HT-29 (cell line): ENCODE data around the gene PET117. TPM values are rescaled to one million over a fixed set of nuclear protein-coding genes. Genes with fewer than 3 reads are reported as not detected.
"Not testable (repeated sequence)": the region's sequence is repeated elsewhere in the genome, so short reads cannot be mapped to it uniquely, and the experiment has no call there.

Source experiments
- DNase-seq: peaks from one replicate; pipeline ENCODE4 v3.0.0-alpha.2; 2015; ENCODE audit warnings: low spot score
- small RNA-seq: library from RNA; depleted of rRNA; stranded (forward); fragments of <200 nt; gene quantifications from one replicate; pipeline ENCODE3, GENCODE V24; 2014
- total RNA-seq: library from RNA; depleted of rRNA; stranded (reverse); fragments of >200 nt; shearing (Covaris generic); gene quantifications from 2 replicates; pipeline ENCODE4 v1.2.3, GENCODE V29; 2014; rRNA removed

Gene PET117
- total RNA-seq, 1 experiment from 2014 or later: 10.2 TPM

GRCh38 chr20:18156045-18156444 is 18.4 kb downstream of the PET117 start:
- DNase-seq: no peak

DNA sequence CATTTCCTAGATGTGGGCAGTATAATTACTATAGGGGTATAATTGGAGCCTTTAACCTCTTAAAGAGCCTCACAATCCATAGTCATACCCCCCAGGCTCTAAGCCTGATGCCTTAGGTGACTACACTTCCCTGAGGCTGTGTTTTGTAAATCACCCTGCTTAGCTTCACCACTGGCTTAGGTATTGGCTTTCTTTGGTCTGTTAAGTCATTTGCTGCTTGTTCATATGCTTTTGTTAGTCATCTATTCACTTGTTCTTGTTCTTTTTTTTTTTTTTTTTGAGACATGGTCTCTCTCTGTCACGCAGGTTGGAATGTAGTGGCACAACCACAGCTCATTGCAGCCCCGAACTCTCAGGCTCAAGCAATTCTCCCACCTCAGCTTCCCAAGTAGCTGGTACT is 26.7 kb downstream of the PET117 start:
- no peak for DNase-seq

DNA sequence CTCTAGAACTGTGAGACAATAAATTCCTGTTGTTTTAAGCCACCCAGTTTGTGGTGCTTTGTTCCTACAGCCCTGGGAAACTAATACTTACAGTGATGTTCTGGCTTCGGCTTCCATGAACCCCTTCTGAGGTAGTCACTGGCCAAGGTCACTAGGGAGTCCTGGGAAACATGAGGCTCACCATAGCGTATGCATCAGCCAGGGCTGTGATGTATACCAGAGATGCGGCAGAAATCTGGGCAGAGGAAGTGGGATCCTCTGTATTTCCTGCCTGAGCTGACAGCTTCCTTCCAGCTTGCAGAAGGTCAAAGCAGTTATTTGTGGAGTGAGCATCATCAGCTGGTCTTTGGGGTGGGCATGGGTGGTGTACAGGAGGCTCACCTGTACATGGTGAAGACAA is 27.9 kb downstream of the PET117 start:
- DNase-seq: no peak

DNA sequence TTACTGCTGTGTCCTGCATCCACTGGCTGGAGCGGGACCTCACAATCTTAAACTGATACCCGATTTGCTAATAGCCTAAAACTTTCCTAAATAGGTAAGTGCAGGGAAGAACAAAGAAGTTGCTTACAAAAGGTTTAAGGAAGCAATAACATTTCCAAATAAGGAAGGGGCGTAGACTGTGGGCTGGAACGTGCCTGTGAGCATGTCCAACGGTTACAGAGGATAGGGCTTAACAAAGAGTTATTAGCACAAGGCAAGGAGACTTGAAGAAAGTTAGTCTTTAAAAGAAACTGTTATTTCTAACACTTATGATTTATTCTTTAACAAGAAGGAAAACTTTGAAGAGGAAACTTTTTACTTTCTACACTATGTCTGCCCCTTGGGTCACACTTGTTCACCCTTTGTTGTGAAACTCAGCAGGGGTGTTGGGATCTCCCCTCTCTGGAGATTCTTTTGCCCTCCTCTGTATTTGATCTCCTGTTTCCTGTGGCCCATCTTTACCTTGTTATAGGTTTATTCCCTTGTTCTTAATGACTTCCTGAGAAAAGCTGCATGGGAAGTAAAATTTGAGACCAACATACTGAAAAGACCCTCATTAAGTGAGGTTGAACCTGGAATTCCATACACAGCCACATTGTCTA is 28.7 kb downstream of the PET117 start:
- DNase-seq: no peak

DNA sequence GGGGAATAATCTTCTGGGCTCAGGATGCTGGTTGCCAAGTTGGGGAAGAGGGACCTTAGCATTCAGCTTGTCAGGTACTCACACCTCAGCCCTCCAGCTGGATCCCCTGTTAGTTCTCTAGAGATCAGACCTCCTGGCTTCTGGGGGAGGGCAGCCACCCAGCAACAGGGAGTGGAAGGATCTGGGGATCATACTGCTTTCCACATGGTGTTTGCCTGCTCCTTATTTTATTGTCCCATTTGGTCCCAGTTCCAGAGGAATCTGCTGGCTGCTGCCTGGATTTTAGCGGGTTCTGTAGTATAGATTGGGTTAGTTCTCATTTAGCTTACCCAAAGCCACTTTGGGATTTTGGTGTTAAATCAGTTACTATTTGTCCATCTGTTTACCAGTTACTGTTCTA is 29.3 kb downstream of the PET117 start:
- no peak for DNase-seq

- DNase-seq: no peak
These were observed 34.7 kb downstream of the PET117 start for GRCh38 chr20:18172379-18172778.

- no peak for DNase-seq
These were observed 37.4 kb downstream of the PET117 start for GRCh38 chr20:18174906-18175683.

GRCh38 chr20:18176318-18176785 is 38.7 kb downstream of the PET117 start:
- no peak for DNase-seq

GRCh38 chr20:18180366-18180765 is 42.7 kb downstream of the PET117 start:
- not testable (repeated sequence) for DNase-seq

- DNase-seq: no peak
These were observed 43.2 kb downstream of the PET117 start for GRCh38 chr20:18180815-18181214.

GRCh38 chr20:18187020-18187419 is 49.4 kb downstream of the PET117 start:
- no peak for DNase-seq

DNA sequence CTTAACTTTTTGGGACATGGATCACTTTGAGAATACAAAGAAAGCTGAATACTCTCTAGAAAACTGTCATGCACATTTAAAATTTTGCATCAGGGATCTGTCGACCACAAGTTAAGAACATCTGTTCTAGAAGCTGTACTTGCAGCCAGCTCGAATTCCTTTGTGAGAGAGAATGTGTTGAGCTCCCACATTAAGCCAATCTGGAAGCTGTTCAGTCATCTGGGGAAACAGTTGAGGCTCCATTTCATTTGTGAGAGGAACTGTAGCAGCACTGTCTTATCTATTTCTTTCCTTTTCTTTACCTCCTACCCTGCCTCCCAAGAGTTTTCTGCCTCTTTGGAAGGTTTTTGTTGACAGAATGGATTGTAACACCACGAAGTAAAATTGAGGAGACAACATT is 50.8 kb downstream of the PET117 start:
- DNase-seq: no peak

GRCh38 chr20:18190338-18191233 is 52.9 kb downstream of the PET117 start:
- DNase-seq: no peak

DNA sequence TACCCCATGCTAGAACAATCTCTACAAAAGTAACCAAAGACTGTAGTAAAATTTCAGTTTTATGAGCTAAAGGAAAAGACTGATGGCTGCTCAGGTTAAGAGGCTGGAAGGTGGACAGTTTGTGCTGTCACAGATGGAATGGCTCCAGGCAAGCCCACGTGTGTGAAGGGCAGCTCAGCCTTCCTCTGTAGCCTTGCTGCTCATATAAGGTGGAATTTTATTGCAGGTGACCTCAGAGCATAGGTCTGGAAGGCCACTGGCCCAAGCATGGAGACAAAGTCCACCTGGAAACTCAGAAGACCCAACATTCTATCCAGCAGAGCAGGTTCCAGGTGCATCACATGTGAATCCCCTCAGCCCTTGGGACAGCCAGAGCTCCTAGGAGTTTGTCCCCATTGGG is 53.6 kb downstream of the PET117 start:
- no peak for DNase-seq

Small RNA genes within 50 kb of the gene (small RNA-seq; reads per million reads assigned to genes)
- gene RF00019: not detected
- gene RNU7-137P: not detected

Other genes with a start within 250 kb of the PET117 start
- gene SNX5, start 169.1 kb upstream of the PET117 start, total RNA-seq: 181 and 203 TPM in 2 replicates
- 10.9 and 14.0 TPM in 2 replicates for gene MGME1, start 168.8 kb upstream of the PET117 start, total RNA-seq
- gene OVOL2, start 79.9 kb upstream of the PET117 start, total RNA-seq: 17.9 and 18.8 TPM in 2 replicates
- 2.6 and 3.6 TPM in 2 replicates for gene KAT14, start within 50 bp of the PET117 start, total RNA-seq
- 9.9 and 11.3 TPM in 2 replicates for gene ZNF133, start 150.7 kb downstream of the PET117 start, total RNA-seq